Testis (tissue), 3 donors: Measurements from ENCODE around the gene LGI2. TPM values are rescaled to one million over a fixed set of nuclear protein-coding genes. Genes with fewer than 3 reads are reported as not detected.

Experiments used
- DNase-seq: peaks from one replicate; pipeline ENCODE4 v3.0.0-alpha.2; 2019
- H3K27ac ChIP-seq, 2 donors: fragments of 200-600 bp; sonication (generic); one replicate each; pipeline ENCODE4 v1.5.1; 2019
- H3K27me3 ChIP-seq: fragments of 200-600 bp; sonication (generic); one replicate; pipeline ENCODE4 v1.5.1; 2019
- H3K36me3 ChIP-seq: fragments of 200-600 bp; sonication (generic); one replicate; pipeline ENCODE4 v1.5.1; 2017; ENCODE audit warnings: low read depth; ENCODE audit errors: missing control alignments
- H3K4me1 ChIP-seq: fragments of 200-600 bp; sonication (generic); one replicate; pipeline ENCODE4 v1.5.1; 2019
- H3K4me3 ChIP-seq, 2 donors: fragments of 200-600 bp; sonication (generic); one replicate each; pipeline ENCODE4 v1.5.1; 2017 to 2019
- H3K9me3 ChIP-seq: fragments of 200-600 bp; sonication (generic); one replicate; pipeline ENCODE4 v1.5.1; 2017
- POLR2A ChIP-seq: fragments of 450-650 bp; IDR thresholded peaks from one replicate; pipeline ENCODE4 v1.6.1; 2017; ENCODE audit warnings: antibody characterized with exemption, mild to moderate bottlenecking, moderate library complexity
- WGBS, 2 donors: methylation state at CpG; one replicate each; pipeline ENCODE4 v1.1.5; 2018; 5-methylcytosine and 5-hydroxymethylcytosine counted together
- intact Hi-C: fragments of 100-400 bp; cut with DNase I; formaldehyde crosslinking; loops from one replicate; pipeline ENCODE4 v1.15.1; 2023; ENCODE audit warnings: low total_unique reads
- polyA plus RNA-seq: library from polyadenylated mRNA; stranded (reverse); fragments of 350-450 nt; fragmentation: Illumina TruSeq; extraction: RNeasy Lipid Tissue Mini Kit (QIAGEN cat#74804); gene quantifications from one replicate; pipeline ENCODE4 v1.2.3, GENCODE V29; 2014; ENCODE audit warnings: low read depth, low replicate concordance; ENCODE audit not compliant: insufficient read depth
- total RNA-seq, 2 donors: library from RNA; depleted of rRNA; stranded (reverse); fragments of >200 nt; gene quantifications; one replicate each; pipeline ENCODE4 v1.2.3, GENCODE V29; 2016
- TF ChIP-seq, protein P1 (sequence below), 3 experiments: fragments of 450-650 bp in 2 of 3; fragments of 200-600 bp in 1 of 3; sonication (generic) in 1 of 3; IDR thresholded peaks; one replicate each; pipeline ENCODE4 v1.5.1; 2016 to 2019; ENCODE audit warnings: antibody characterized with exemption in 3 of 3, mild to moderate bottlenecking in 2 of 3, moderate library complexity in 1 of 3

Gene LGI2
- total and polyA plus RNA-seq, 3 donors from 2014 or later, result 0.74 to 3.4 (median 0.87) TPM

- Histone ChIP-seq H3K36me3 (no peaks in the 10 kb centered on the region), H3K9me3 (no peaks in the 10 kb centered on the region), H3K4me3 (no peak overlapping the region), H3K27me3 (no peaks in the 10 kb centered on the region), H3K27ac (no peak overlapping the region), H3K4me1 (no peaks in the 10 kb centered on the region)
- TF ChIP-seq, protein P1, sequence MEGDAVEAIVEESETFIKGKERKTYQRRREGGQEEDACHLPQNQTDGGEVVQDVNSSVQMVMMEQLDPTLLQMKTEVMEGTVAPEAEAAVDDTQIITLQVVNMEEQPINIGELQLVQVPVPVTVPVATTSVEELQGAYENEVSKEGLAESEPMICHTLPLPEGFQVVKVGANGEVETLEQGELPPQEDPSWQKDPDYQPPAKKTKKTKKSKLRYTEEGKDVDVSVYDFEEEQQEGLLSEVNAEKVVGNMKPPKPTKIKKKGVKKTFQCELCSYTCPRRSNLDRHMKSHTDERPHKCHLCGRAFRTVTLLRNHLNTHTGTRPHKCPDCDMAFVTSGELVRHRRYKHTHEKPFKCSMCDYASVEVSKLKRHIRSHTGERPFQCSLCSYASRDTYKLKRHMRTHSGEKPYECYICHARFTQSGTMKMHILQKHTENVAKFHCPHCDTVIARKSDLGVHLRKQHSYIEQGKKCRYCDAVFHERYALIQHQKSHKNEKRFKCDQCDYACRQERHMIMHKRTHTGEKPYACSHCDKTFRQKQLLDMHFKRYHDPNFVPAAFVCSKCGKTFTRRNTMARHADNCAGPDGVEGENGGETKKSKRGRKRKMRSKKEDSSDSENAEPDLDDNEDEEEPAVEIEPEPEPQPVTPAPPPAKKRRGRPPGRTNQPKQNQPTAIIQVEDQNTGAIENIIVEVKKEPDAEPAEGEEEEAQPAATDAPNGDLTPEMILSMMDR (IDR thresholded peaks at IDR 0.05), result no peak
- TF ChIP-seq POLR2A, result no peak
- intact Hi-C loops, result no loop called here
- DNase-seq, result no peak
- 97 to 100% methylated on average over 1 of the region's 1 CpG for WGBS, 2 donors
These were observed 20.8 kb upstream of the LGI2 start for GRCh38 chr4:25051534-25051933.

DNA sequence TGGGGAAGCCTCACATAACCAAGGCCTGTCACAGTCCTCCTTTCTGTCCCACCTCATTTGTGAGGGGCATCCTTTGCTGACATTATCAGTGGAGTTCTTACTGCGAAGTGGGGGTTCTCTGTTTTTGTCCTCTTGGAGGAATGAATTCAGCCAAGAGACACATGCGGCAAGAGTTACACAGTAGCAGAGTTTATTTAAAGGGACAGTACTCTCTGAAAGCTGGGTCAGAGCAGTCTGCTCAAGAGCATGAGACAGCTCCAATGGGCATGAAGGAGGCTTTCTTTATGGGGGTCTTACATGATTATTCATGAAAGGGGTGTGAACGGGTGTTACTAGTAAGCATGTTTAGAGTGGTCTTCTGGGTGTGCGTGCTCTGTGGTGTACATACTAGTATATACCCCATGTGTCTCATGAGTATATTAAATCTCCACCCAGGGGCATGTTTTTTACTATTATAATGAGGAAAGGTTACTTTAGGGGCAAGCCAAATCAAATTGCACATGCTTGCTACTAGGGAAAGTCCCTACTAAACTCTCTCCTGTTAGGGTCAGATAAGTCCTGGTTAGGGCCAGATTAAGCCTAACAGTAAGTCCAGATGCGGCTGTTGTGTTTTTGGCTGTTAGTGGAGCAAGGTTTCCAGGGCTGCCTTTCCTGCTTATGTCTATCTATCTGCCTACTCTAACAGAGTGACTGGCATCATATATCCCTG is 19.8 kb upstream of the LGI2 start:
- Histone ChIP-seq H3K27ac (no peak overlapping the region), H3K27me3 (no peaks in the 10 kb centered on the region), H3K4me1 (no peaks in the 10 kb centered on the region), H3K4me3 (no peak overlapping the region), H3K9me3 (no peaks in the 10 kb centered on the region), H3K36me3 (no peaks in the 10 kb centered on the region)
- TF ChIP-seq POLR2A, result no peak
- TF ChIP-seq, protein P1 (IDR thresholded peaks at IDR 0.05), result no peak
- intact Hi-C loops, result no loop called here
- DNase-seq, result no peak
- WGBS, 2 donors, result 83% methylated on average over 5 of the region's 5 CpGs

DNA sequence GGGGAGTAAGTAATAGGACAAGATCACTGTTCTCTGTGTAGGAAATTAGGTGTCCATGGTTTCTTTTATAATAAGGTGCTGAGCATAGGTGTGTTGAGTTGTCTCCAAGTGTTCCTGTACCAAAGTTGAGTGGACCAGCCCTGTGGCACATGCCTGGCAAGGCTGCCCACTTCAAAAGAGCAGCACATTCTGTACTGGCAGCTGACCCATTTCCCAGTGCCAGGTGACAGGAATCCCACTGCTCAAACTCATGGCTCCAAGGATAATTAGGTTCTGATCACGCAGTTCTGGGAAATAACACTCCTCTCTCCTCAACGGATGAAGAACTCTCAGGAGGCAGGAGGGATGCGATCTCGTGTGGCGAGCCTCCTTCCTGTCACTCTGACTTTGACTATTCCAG is 12.8 kb upstream of the LGI2 start:
- TF ChIP-seq, protein P1 (IDR thresholded peaks at IDR 0.05), result no peak
- TF ChIP-seq POLR2A, result no peak
- DNase-seq, result no peak
- H3K9me3 ChIP-seq, result no peaks in the 10 kb centered on the region
- H3K4me3 ChIP-seq, result no peak overlapping the region
- H3K36me3 ChIP-seq, result no peaks in the 10 kb centered on the region
- no peaks in the 10 kb centered on the region for H3K4me1 ChIP-seq
- WGBS, 2 donors, result 52 to 88% methylated on average over 5 of the region's 5 CpGs
- H3K27ac ChIP-seq, result no peak overlapping the region
- intact Hi-C loops, result no loop called here
- no peaks in the 10 kb centered on the region for H3K27me3 ChIP-seq

DNA sequence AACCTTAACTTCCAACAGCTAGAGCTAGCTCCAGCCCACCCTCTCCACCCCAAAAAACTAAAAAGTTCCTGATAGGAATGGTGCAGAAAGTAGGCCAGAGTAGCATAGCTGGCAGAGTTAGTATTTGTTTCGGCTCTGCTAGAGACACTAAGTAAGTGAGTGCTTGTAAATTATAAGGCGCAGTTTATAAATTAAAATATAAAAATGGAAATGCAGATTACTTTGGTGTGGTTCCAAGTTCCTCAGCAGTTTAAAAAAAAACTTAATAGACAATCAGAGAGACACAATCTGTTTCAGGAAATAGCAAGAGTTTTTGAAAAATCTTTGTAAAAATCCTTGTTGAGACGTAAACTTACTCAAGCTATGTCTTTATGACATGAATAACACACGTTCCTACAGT is 2.8 kb upstream of the LGI2 start:
- intact Hi-C loops, result no loop called here
- no peaks in the 10 kb centered on the region for H3K4me1 ChIP-seq
- H3K36me3 ChIP-seq, result no peaks in the 10 kb centered on the region
- no peak overlapping the region for H3K27ac ChIP-seq
- H3K9me3 ChIP-seq, result no peaks in the 10 kb centered on the region
- H3K4me3 ChIP-seq, result no peak overlapping the region
- no peak for DNase-seq
- H3K27me3 ChIP-seq, result no peaks in the 10 kb centered on the region
- TF ChIP-seq POLR2A, result no peak
- TF ChIP-seq, protein P1 (IDR thresholded peaks at IDR 0.05), result no peak
- WGBS, 2 donors, result 92 to 95% methylated on average over 4 of the region's 4 CpGs

DNA sequence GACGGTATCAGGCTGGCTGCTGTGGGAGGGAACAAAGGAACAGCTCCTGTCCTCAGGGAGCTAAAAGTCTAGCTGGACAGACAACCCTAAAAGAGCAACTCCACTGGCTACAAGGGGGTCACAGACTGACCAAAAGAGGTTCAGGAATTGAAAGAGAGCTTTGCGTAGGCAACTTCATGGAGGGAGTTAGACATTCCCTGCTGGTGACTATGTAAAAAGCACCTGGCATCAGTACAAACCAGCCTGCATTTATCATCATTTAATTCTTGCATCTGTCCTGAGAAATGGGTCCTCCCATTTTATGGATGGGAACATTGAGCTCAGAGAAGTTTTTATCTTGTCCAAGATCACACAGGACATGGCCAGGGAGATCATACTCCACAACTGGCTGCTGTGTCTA is 1.4 kb upstream of the LGI2 start:
- TF ChIP-seq, protein P1 (IDR thresholded peaks at IDR 0.05), result no peak
- TF ChIP-seq POLR2A, result no peak
- no peaks in the 10 kb centered on the region for H3K9me3 ChIP-seq
- H3K27me3 ChIP-seq, result no peaks in the 10 kb centered on the region
- WGBS, 2 donors, result 80 to 88% methylated on average over 2 of the region's 2 CpGs
- DNase-seq, result no peak
- intact Hi-C loops, result no loop called here
- H3K27ac ChIP-seq, result no peak overlapping the region
- H3K4me3 ChIP-seq, result no peak overlapping the region
- no peaks in the 10 kb centered on the region for H3K36me3 ChIP-seq
- no peaks in the 10 kb centered on the region for H3K4me1 ChIP-seq
